ENCODE measurements around the gene RGS7. TPM values are rescaled to one million over a fixed set of nuclear protein-coding genes. Genes with fewer than 3 reads are reported as not detected.

RGS7 gene
- total RNA-seq, 1 experiment from 2014 or later: 0.10 TPM

DNA sequence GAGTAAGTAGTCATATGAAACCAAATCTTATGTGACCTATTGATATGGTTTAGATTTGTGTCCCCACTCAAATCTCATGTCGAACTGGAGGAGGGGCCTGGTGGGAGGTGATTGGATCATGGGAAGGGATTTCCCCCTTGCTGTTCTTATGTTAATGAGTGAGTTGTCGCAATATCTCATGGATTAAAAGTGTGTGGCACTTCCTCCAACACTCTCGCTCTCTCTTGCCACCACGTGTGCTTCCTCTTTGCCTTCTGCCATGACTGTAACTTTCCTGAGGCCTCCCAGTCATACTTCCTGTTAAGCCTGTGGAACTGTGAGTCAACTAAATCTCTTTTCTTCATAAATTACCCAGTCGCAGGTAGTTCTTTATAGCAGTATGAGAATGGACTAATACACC lies 241.2 kb downstream of the RGS7 start:
- H3K36me3 ChIP-seq (ENCODE audit: control insufficient read depth, insufficient read depth, low read length): no peaks in the 10 kb centered on the region
- in situ Hi-C loops (cut with HindIII; ENCODE audit: low pct_unique_long_range_greater_than_20kb, low sequenced_read_pairs): no loop called here
- H3K4me3 ChIP-seq (ENCODE audit: low read depth in 2 of 2, low read length in 2 of 2): no peak overlapping the region
- no peak overlapping the region for H3K27ac ChIP-seq (ENCODE audit: low read length)
- H3K9me3 ChIP-seq (ENCODE audit: control insufficient read depth, insufficient read depth, low read depth, low read length): no peaks in the 10 kb centered on the region
- ATAC-seq (no peak), DNase-seq (ENCODE audit: low read depth, low spot score) (no peak)
- ChIA-PET POLR2A (no interaction called here), CTCF (no interaction called here)
- TF ChIP-seq SIN3A (IDR thresholded peaks at IDR 0.05; ENCODE audit: borderline replicate concordance, insufficient read depth, low read depth, low read length): no peak
- no peak for TF ChIP-seq POLR2AphosphoS5 (IDR thresholded peaks at IDR 0.05; ENCODE audit: low read depth, low read length)
- TF ChIP-seq TCF7L2 (IDR thresholded peaks at IDR 0.05; ENCODE audit: low read depth, low read length): no peak
- TF ChIP-seq, protein P1, sequence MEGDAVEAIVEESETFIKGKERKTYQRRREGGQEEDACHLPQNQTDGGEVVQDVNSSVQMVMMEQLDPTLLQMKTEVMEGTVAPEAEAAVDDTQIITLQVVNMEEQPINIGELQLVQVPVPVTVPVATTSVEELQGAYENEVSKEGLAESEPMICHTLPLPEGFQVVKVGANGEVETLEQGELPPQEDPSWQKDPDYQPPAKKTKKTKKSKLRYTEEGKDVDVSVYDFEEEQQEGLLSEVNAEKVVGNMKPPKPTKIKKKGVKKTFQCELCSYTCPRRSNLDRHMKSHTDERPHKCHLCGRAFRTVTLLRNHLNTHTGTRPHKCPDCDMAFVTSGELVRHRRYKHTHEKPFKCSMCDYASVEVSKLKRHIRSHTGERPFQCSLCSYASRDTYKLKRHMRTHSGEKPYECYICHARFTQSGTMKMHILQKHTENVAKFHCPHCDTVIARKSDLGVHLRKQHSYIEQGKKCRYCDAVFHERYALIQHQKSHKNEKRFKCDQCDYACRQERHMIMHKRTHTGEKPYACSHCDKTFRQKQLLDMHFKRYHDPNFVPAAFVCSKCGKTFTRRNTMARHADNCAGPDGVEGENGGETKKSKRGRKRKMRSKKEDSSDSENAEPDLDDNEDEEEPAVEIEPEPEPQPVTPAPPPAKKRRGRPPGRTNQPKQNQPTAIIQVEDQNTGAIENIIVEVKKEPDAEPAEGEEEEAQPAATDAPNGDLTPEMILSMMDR (IDR thresholded peaks at IDR 0.05): no peak
- TF ChIP-seq, protein P2, sequence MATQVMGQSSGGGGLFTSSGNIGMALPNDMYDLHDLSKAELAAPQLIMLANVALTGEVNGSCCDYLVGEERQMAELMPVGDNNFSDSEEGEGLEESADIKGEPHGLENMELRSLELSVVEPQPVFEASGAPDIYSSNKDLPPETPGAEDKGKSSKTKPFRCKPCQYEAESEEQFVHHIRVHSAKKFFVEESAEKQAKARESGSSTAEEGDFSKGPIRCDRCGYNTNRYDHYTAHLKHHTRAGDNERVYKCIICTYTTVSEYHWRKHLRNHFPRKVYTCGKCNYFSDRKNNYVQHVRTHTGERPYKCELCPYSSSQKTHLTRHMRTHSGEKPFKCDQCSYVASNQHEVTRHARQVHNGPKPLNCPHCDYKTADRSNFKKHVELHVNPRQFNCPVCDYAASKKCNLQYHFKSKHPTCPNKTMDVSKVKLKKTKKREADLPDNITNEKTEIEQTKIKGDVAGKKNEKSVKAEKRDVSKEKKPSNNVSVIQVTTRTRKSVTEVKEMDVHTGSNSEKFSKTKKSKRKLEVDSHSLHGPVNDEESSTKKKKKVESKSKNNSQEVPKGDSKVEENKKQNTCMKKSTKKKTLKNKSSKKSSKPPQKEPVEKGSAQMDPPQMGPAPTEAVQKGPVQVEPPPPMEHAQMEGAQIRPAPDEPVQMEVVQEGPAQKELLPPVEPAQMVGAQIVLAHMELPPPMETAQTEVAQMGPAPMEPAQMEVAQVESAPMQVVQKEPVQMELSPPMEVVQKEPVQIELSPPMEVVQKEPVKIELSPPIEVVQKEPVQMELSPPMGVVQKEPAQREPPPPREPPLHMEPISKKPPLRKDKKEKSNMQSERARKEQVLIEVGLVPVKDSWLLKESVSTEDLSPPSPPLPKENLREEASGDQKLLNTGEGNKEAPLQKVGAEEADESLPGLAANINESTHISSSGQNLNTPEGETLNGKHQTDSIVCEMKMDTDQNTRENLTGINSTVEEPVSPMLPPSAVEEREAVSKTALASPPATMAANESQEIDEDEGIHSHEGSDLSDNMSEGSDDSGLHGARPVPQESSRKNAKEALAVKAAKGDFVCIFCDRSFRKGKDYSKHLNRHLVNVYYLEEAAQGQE (IDR thresholded peaks at IDR 0.05; ENCODE audit: insufficient read depth in 1 of 2, low read depth in 2 of 2, low read length in 1 of 2): no peak
- intact Hi-C loops (cut with micrococcal nuclease; ENCODE audit: unreplicated experiment): no loop called here
- no TSS peak for BruUV-seq (replicated peaks)
- H3K27me3 ChIP-seq (ENCODE audit: control insufficient read depth, insufficient read depth, low read length): no peaks in the 10 kb centered on the region
- no peaks in the 10 kb centered on the region for H3K4me1 ChIP-seq (ENCODE audit: control insufficient read depth, insufficient read depth, low read length)

DNA sequence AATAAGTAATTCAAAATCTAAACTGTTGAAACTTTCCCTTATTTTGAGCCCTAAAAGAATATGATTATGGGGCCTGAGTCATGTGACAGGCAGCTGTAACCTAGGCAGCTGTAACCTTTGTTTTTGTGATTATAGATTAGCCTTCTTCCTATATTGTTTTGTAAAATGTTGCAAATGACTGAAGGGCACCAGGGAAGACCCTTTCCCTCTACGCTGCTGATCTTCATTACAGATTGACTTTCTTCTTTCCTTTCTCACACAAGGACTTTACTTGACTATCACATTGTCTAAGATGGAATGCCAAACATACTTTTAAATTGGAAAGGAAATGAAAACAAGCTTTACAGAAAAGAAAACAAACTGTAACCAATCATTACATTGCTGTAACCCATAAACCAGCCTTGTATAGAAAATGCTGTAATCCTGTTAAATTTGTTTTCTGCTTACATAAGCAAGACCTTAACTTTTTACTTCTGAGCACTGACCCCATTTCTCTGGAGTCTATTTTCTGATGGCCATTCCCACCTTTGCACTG lies 242.2 kb downstream of the RGS7 start:
- no peaks in the 10 kb centered on the region for H3K4me1 ChIP-seq (ENCODE audit: control insufficient read depth, insufficient read depth, low read length)
- in situ Hi-C loops (cut with HindIII; ENCODE audit: low pct_unique_long_range_greater_than_20kb, low sequenced_read_pairs) (no loop called here), intact Hi-C loops (cut with micrococcal nuclease; ENCODE audit: unreplicated experiment) (no loop called here)
- ATAC-seq: no peak
- H3K27me3 ChIP-seq (ENCODE audit: control insufficient read depth, insufficient read depth, low read length): no peaks in the 10 kb centered on the region
- CTCF ChIA-PET: no interaction called here
- H3K36me3 ChIP-seq (ENCODE audit: control insufficient read depth, insufficient read depth, low read length): no peaks in the 10 kb centered on the region
- POLR2A ChIA-PET: no interaction called here
- H3K4me3 ChIP-seq (ENCODE audit: low read depth in 2 of 2, low read length in 2 of 2): no peak overlapping the region
- H3K9me3 ChIP-seq (ENCODE audit: control insufficient read depth, insufficient read depth, low read depth, low read length): no peaks in the 10 kb centered on the region
- no peak for TF ChIP-seq SIN3A (IDR thresholded peaks at IDR 0.05; ENCODE audit: borderline replicate concordance, insufficient read depth, low read depth, low read length)
- TF ChIP-seq, protein P1 (IDR thresholded peaks at IDR 0.05): no peak
- no peak for TF ChIP-seq POLR2AphosphoS5 (IDR thresholded peaks at IDR 0.05; ENCODE audit: low read depth, low read length)
- TF ChIP-seq TCF7L2 (IDR thresholded peaks at IDR 0.05; ENCODE audit: low read depth, low read length): no peak
- TF ChIP-seq, protein P2 (IDR thresholded peaks at IDR 0.05; ENCODE audit: insufficient read depth in 1 of 2, low read depth in 2 of 2, low read length in 1 of 2): no peak
- H3K27ac ChIP-seq (ENCODE audit: low read length): no peak overlapping the region
- DNase-seq (ENCODE audit: low read depth, low spot score): no peak
- no TSS peak for BruUV-seq (replicated peaks)
